ENCODE results near the gene SLC35E3. TPM values are rescaled to one million over a fixed set of nuclear protein-coding genes. Genes with fewer than 3 reads are reported as not detected.
"Not testable (repeated sequence)": the region's sequence is repeated elsewhere in the genome, so short reads cannot be mapped to it uniquely, and the experiment has no call there.

SLC35E3 gene
- total RNA-seq, 1 donor from 2014 or later = 14.6 TPM

GRCh38 chr12:68815928-68816800, 70.2 kb downstream of the SLC35E3 start:
- Histone ChIP-seq H3K4me2 (ENCODE audit: low read length) (no peak overlapping the region), H3K9ac (ENCODE audit: low read length) (no peak overlapping the region), H3K79me2 (ENCODE audit: insufficient read depth, low read length) (peaks cover 92% of the 10 kb centered on the region), H3K36me3 (ENCODE audit: insufficient read depth, low read length) (peaks cover 67% of the 10 kb centered on the region), H3K4me1 (ENCODE audit: insufficient read depth, low read length) (peaks cover 8% of the 10 kb centered on the region), H3K27ac (ENCODE audit: low read depth, low read length) (no peak overlapping the region), H3K27me3 (ENCODE audit: insufficient read depth, low read length) (no peaks in the 10 kb centered on the region), H2AFZ (ENCODE audit: low read depth, low read length) (no peak overlapping the region), H3K4me3 (ENCODE audit: insufficient read depth, low read depth, low read length) (no peak overlapping the region), H3K9me3 (ENCODE audit: insufficient read depth, low read depth, low read length) (no peaks in the 10 kb centered on the region), H4K20me1 (ENCODE audit: insufficient read depth, low read length) (peaks cover 93% of the 10 kb centered on the region)
- DNase-seq (ENCODE audit: low read depth) = no peak
- Mint-ChIP-seq H3K27me3 (ENCODE audit: low read depth, unreplicated experiment) (no peaks in the 10 kb centered on the region), H3K4me1 (ENCODE audit: low read depth, unreplicated experiment) (peaks cover 21% of the 10 kb centered on the region), H3K4me3 (ENCODE audit: unreplicated experiment) (peak overlapping the region; percentile 79), H3K9me3 (ENCODE audit: unreplicated experiment) (no peaks in the 10 kb centered on the region), H3K36me3 (ENCODE audit: low read depth, unreplicated experiment) (peaks cover 29% of the 10 kb centered on the region), H3K27ac (ENCODE audit: unreplicated experiment) (peak overlapping the region; percentile 72)
- FAIRE-seq = no peak
- no peak for TF ChIP-seq CTCF (IDR thresholded peaks at IDR 0.05; ENCODE audit: insufficient read depth, low read depth, low read length)

GRCh38 chr12:68819481-68819880, 73.5 kb downstream of the SLC35E3 start:
- not testable (repeated sequence) for H3K9me3 Mint-ChIP-seq (ENCODE audit: unreplicated experiment); H2AFZ ChIP-seq (ENCODE audit: low read depth, low read length); DNase-seq (ENCODE audit: low read depth); FAIRE-seq; H3K9ac ChIP-seq (ENCODE audit: low read length); H3K9me3 ChIP-seq (ENCODE audit: insufficient read depth, low read depth, low read length); H3K27me3 ChIP-seq (ENCODE audit: insufficient read depth, low read length); H3K27me3 Mint-ChIP-seq (ENCODE audit: low read depth, unreplicated experiment); H3K4me1 ChIP-seq (ENCODE audit: insufficient read depth, low read length); H3K27ac ChIP-seq (ENCODE audit: low read depth, low read length); H3K4me3 ChIP-seq (ENCODE audit: insufficient read depth, low read depth, low read length); H3K4me2 ChIP-seq (ENCODE audit: low read length)
- Histone ChIP-seq H3K36me3 (ENCODE audit: insufficient read depth, low read length) (peaks cover 64% of the 10 kb centered on the region), H4K20me1 (ENCODE audit: insufficient read depth, low read length) (peaks cover 92% of the 10 kb centered on the region), H3K79me2 (ENCODE audit: insufficient read depth, low read length) (peaks cover 87% of the 10 kb centered on the region)
- H3K27ac Mint-ChIP-seq (ENCODE audit: unreplicated experiment) = peak overlapping the region; percentile 83
- peak overlapping the region; percentile 67 for H3K4me3 Mint-ChIP-seq (ENCODE audit: unreplicated experiment)
- peaks cover 25% of the 10 kb centered on the region for H3K36me3 Mint-ChIP-seq (ENCODE audit: low read depth, unreplicated experiment)
- H3K4me1 Mint-ChIP-seq (ENCODE audit: low read depth, unreplicated experiment) = peaks cover 39% of the 10 kb centered on the region

GRCh38 chr12:68821357-68822188, 75.6 kb downstream of the SLC35E3 start:
- Histone ChIP-seq H3K27ac (ENCODE audit: low read depth, low read length) (no peak overlapping the region), H3K4me2 (ENCODE audit: low read length) (peak overlapping the region; percentile 19)

More at GRCh38 chr12:68821357-68822188, 75.6 kb downstream of the SLC35E3 start:
- FAIRE-seq = no peak
- Mint-ChIP-seq H3K9me3 (ENCODE audit: unreplicated experiment) (no peaks in the 10 kb centered on the region), H3K36me3 (ENCODE audit: low read depth, unreplicated experiment) (peaks cover 22% of the 10 kb centered on the region), H3K4me1 (ENCODE audit: low read depth, unreplicated experiment) (peaks cover 40% of the 10 kb centered on the region), H3K4me3 (ENCODE audit: unreplicated experiment) (peak overlapping the region; percentile 79), H3K27me3 (ENCODE audit: low read depth, unreplicated experiment) (no peaks in the 10 kb centered on the region), H3K27ac (ENCODE audit: unreplicated experiment) (peak overlapping the region; percentile 81)
- H3K9me3 ChIP-seq (ENCODE audit: insufficient read depth, low read depth, low read length) = no peaks in the 10 kb centered on the region
- DNase-seq (ENCODE audit: low read depth) = no peak
- peaks cover 59% of the 10 kb centered on the region for H3K36me3 ChIP-seq (ENCODE audit: insufficient read depth, low read length)
- H3K79me2 ChIP-seq (ENCODE audit: insufficient read depth, low read length) = peaks cover 74% of the 10 kb centered on the region
- H3K9ac ChIP-seq (ENCODE audit: low read length) = no peak overlapping the region
- no peak overlapping the region for H2AFZ ChIP-seq (ENCODE audit: low read depth, low read length)
- peaks cover 14% of the 10 kb centered on the region for H3K4me1 ChIP-seq (ENCODE audit: insufficient read depth, low read length)
- H3K27me3 ChIP-seq (ENCODE audit: insufficient read depth, low read length) = no peaks in the 10 kb centered on the region
- H4K20me1 ChIP-seq (ENCODE audit: insufficient read depth, low read length) = peaks cover 82% of the 10 kb centered on the region
- TF ChIP-seq CTCF (IDR thresholded peaks at IDR 0.05; ENCODE audit: insufficient read depth, low read depth, low read length) (no peak), EZH2 (IDR thresholded peaks at IDR 0.05; ENCODE audit: insufficient read depth, low read length) (no peak)
- no peak overlapping the region for H3K4me3 ChIP-seq (ENCODE audit: insufficient read depth, low read depth, low read length)
